NCI-H146 treated with DMSO at 0.1 percent for 48 hours (cell line): ENCODE data around the gene FAM234B.

Experiments used
- DNase-seq: peaks from one replicate; lab custom pipeline; 2025; ENCODE audit not compliant: unreplicated experiment; lab: John Stamatoyannopoulos, UW

The FAM234B gene

GRCh38 chr12:13090054-13090453 lies 45.9 kb downstream of the FAM234B start:
- no peak for DNase-seq

DNA sequence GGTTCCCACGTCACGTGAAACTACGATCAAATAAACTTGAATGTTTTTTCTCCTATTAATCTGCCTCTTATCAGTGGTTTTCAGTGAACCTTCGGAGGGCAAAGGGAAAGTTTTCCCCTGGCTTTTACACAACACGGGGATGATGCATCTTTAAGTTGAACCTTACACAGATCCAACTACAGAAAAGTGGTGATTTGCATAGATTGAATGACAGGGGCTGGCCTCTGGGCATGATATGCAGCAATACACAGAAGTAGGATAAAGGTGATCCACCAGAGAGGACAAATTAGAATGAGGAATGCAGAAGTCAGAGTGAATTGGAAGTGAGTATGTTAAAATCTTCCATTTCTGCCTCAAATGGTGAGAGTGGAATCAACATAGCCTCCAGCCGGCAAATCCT lies 47.7 kb downstream of the FAM234B start:
- DNase-seq = no peak

GRCh38 chr12:13093191-13093847 lies 49.1 kb downstream of the FAM234B start:
- no peak for DNase-seq

GRCh38 chr12:13093848-13094220 lies 49.7 kb downstream of the FAM234B start:
- no peak for DNase-seq

- no peak for DNase-seq
These were observed 50.2 kb downstream of the FAM234B start for GRCh38 chr12:13094367-13094766.

DNA sequence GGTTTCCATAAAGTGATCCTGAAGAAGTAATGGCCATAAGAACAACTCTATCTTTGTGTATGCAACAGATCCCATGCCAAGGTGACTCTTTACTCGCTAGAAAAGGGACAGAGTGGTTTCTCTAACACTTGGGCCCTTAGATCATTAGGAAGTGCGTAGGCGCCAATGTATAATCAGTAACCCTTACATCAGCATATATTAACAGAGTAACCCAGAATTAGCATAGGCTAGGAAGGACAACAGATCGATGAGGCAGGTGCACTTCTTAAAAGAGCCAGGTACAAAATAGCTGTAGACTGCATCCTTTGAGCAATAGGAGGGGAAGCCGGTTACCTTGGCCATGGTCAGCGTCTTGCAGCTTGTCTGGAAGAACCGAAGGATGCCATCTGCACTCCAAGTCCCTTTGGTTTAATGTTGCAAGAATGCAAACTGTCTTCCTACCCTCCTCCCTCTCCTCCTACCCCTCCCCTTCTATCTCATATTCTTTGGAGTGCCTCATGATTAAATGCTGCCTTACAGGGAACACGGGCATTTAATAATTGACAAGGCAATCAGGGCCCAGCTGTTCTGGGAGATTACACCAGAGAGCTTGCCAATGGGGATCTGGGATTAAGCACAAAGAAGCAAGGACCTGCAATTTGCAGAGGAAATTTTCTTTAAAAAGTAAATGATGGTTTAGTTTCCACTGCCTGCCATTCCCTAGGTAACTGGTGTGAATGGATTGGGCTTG lies 51.2 kb downstream of the FAM234B start:
- no peak for DNase-seq

- DNase-seq = no peak
These were observed 53.4 kb downstream of the FAM234B start for GRCh38 chr12:13097491-13098011.

DNA sequence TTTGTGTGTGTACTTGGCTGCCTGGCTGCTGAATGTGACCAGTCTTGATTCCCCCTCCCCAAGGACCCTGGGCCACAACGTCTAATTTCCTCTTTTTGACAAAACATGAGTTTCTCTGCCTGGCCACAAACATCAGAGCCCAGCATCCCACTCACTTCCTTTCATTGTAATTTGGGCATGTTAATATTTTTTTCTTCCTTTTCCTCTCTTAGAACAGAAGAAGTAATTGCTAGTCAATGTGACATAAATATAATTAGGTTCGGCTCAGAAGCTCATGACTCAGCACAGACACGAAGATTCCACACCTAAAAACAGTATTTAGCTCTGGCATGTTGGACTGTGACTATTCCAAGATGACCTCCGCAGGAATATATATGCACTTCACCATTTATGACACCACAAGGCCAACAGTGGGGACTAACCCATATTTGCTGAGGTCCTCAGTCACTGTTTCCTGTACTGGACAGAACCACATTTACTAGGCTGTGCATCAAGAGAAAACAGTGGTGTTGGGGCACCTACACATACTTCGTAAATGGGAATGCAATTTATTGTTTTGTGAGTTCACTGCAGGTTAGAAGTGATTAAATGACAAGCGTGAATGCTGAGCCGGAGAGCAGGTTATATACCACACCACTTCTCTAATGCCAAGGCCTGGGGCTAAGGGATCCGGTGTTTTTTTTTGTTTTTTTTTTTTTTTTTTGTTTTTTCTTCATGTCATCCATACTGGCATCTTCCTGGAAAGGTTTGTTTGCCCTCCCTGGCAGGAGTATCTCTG lies 55.1 kb downstream of the FAM234B start:
- no peak for DNase-seq

GRCh38 chr12:13099844-13100604 lies 55.8 kb downstream of the FAM234B start:
- no peak for DNase-seq

DNA sequence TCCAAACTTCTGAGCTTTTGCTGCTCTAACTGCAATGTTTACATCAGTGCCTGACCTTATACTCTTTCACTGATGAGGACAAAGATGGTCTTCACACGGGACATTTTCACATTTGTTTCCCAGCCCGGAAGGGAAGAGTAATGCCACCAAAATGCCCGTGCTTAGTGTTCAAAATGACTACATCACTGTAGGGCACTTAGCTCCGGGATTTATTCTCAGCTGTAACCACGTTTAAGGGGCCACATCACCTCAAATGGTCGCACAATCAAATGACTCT lies 56.4 kb downstream of the FAM234B start:
- no peak for DNase-seq

DNA sequence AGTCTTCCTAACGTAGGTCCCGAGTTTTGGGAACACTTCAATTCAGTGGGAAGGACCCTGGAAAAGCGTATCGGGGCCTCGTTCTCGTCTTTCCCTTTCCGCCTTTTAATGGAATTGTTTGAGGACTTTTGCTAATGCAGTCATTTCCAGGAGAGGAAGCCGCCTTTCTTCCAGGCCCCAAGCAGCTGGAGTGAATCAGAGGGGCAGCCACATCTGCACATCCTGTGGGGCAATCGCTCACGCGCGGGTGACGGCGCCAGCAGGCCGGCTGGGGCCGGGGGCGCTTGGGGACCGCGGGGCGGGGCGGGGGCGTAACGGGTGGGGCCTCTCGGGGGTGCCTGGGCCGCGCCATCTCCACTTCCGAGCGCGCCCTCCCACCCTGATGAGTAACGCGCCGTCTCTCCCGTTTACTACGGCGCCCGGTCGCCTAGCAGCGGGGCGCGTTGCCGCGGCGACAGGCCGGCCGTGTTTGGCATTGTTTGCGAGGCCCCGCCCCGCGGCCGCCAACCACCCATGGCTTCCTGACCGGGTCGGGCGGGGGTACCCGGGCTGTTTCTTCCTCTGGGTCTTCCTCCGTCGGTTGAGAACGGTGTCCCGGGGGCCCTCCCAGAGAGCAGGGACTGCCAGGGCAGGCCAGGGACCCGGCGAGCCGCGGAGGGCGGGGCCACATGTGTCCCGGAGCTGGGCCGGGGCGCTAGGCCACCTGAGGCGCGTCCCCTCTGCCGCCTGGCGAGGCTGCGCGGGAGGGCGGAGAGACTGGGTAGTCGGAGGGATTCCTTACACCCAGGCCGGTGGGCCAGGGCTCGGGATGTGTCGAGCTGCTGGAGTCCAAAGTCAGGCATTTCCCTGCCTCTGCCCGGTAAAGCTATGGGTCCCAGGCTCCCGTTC lies 56.9 kb downstream of the FAM234B start:
- DNase-seq = peak; percentile 37

DNA sequence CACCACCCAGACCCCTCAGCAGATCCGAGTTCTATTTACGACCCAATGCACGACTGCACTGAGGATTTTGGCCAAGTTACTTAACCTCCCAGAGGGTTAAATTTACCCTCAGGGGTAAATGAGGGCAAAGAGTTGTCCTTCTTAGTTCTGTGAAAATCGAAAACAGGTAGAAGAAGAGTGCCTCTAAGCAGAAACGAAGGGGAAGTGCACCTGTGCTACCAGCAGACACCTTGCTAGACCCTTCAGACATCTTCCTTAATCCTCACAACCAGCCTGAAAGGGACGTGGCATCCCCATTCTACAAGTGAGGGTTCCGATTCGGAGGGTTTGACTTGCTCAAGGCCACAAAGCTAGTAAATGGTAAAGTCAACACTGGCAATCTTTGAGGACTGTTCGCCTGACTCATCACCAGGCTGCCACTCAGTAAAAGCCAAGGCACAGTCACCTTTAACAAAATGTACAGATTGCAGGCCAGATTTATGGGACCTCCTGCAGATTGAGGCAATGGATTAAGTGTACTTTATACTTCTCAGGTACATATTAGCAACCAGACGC lies 57.7 kb downstream of the FAM234B start:
- DNase-seq = no peak

GRCh38 chr12:13102461-13103195 lies 58.4 kb downstream of the FAM234B start:
- DNase-seq = no peak

DNA sequence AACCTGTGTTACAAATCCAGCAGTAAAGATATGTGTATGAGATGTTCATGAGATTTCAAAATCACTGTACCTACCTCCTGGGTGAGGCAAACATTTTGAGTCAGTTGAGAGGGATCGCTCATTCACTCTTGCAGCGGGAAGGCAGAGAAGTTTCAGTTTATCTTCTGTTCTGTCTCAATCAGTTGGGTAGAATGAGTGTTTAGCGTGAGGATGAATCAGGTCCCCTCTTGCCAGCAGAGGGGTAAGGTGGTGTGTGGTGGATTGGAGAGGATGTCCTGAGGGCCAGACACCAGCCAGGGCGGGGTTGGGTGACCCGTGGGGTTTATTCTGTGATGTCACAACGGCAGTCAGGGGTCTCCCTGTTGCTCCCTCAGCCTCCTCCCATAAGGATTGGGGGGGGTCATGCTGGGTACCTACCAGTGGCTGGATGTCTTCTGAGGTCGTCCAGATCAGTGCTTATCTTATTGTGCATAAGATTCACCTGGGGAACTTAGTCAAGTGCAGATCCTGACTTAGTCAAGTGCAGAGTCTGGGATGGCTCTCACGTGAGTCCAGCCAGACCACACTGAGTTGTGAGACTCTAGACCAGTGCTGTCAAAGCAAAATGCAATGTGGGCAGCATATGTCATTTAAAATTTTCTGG lies 59.3 kb downstream of the FAM234B start, which contains the start of gene GSG1:
Gene GSG1, minus strand, starts transcription at position 277 of the 643 bp plus-strand sequence. Its CDS starts 155 bp downstream, at position 122.
- no peak for DNase-seq

GRCh38 chr12:13104409-13104808 lies 60.2 kb downstream of the FAM234B start:
- DNase-seq = no peak

GRCh38 chr12:13105781-13106180 lies 61.6 kb downstream of the FAM234B start:
- no peak for DNase-seq

DNA sequence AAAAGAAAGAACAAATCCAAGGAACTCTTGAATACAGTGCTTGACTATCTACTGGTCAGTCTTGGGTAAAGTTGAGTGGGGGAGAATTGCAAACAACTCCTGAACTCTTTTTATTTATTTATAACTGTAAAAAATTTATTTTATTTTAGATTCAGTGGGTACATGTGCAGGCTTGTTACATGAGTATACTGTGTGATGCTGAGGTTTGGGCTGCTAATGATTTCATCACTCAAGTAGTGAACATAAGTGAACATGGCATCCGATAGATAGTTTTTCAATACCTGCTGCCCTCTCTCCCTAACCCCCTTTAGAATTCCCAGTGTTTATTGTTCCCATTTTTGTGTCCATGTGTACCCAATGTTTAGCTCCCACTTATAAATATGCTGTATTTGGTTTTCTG lies 62.5 kb downstream of the FAM234B start:
- no peak for DNase-seq

DNA sequence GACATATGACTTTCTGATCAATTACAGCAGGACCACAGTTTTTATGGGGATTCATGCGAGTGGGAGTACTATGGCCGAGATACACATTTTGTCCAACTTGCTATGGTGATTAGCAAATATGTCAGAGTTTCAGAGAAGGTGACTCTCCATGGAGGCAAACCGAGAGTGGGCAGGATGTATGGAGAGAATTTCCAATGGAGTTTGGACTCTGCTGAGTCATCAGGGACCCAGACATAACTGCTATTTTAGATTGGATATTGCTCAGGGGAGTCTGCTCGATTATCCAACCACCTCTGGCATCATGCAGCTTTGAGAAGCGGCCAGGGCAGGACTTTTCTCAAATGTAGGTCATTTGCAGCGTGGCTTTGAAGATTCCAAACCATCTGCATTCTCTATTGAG lies 68.8 kb downstream of the FAM234B start:
- no peak for DNase-seq
